Endothelial cell of umbilical vein (primary cell): Measurements from ENCODE around the gene XRN2. TPM values are rescaled to one million over a fixed set of nuclear protein-coding genes. Genes with fewer than 3 reads are reported as not detected.

Source experiments
- BruUV-seq: library from RNA; stranded (reverse); fragments of 400-500 nt; replicated peaks from 2 replicates; lab custom pipeline; 2021; lab: Mats Ljungman, UMichigan
- CTCF ChIA-PET: fragments of 300-600, 350-600 bp; sonication (Branson Sonifier 250); formaldehyde crosslinking; loops from one replicate; lab custom pipeline; 2021; ENCODE audit warnings: antibody characterized with exemption, inconsistent platforms; lab: Charles Lee
- POLR2A ChIA-PET: fragments of 300-600, 350-600 bp; sonication (Branson Sonifier 250); formaldehyde crosslinking; loops from one replicate; lab custom pipeline; 2021; ENCODE audit warnings: antibody characterized with exemption, inconsistent platforms; lab: Charles Lee
- DNase-seq: peaks from one replicate; pipeline ENCODE4 v3.0.0-alpha.2; 2011; ENCODE audit warnings: low read depth, low spot score
- FAIRE-seq: peaks from 2 replicates; lab custom pipeline; 2011; peaks lifted over from hg19 to GRCh38; lab: Jason Lieb, UNC
- H2AFZ ChIP-seq: 2 replicates; pipeline ENCODE4 v1.6.0; 2012; ENCODE audit warnings: low read depth, low read length, control low read depth, inconsistent platforms
- H3K27ac ChIP-seq: 2 replicates; pipeline ENCODE4 v1.5.1; 2011; ENCODE audit warnings: low read depth, mild to moderate bottlenecking, control low read depth, low read length, moderate library complexity; ENCODE audit not compliant: insufficient read depth
- H3K27me3 ChIP-seq, 2 experiments: 2 replicates each; pipeline versions ENCODE4 v1.6.0 to v1.6.1; 2011; ENCODE audit warnings: low read length in 2 of 2, mixed read lengths in 1 of 2; ENCODE audit not compliant: control insufficient read depth in 2 of 2, insufficient read depth in 2 of 2
- H3K36me3 ChIP-seq, 2 experiments: 2 replicates in 1 of 2; 3 replicates in 1 of 2; pipeline ENCODE4 v1.5.1; 2011; ENCODE audit warnings: low read length in 2 of 2, mild to moderate bottlenecking in 1 of 2, moderate library complexity in 1 of 2; ENCODE audit not compliant: control insufficient read depth in 2 of 2, insufficient read depth in 2 of 2; ENCODE audit errors: extremely low read depth in 1 of 2
- H3K4me1 ChIP-seq: 3 replicates; pipeline ENCODE4 v1.5.1; 2011; ENCODE audit warnings: mild to moderate bottlenecking, low read length; ENCODE audit not compliant: control insufficient read depth, insufficient read depth; ENCODE audit errors: extremely low read depth
- H3K4me2 ChIP-seq: 2 replicates; pipeline ENCODE4 v1.6.1; 2011; ENCODE audit warnings: low read length, control low read depth, mixed read lengths; ENCODE audit not compliant: insufficient read depth
- H3K4me3 ChIP-seq, 3 experiments: fragments of 200-600 bp in 1 of 3; sonication (generic), shearing (Covaris generic) in 1 of 3; replicated peaks in 1 of 3; 2 replicates each; pipeline ENCODE4 v1.5.1; 2011 to 2016; ENCODE audit warnings: control low read depth in 3 of 3, low read length in 3 of 3, mild to moderate bottlenecking in 2 of 3, inconsistent platforms in 1 of 3, low read depth in 1 of 3, moderate library complexity in 1 of 3; ENCODE audit not compliant: insufficient read depth in 1 of 3
- H3K79me2 ChIP-seq: 2 replicates; pipeline ENCODE4 v1.6.0; 2012; ENCODE audit warnings: low read length, inconsistent platforms; ENCODE audit not compliant: control insufficient read depth, insufficient read depth
- H3K9ac ChIP-seq: replicated peaks from 2 replicates; pipeline ENCODE3; 2011; ENCODE audit warnings: low read length, control low read depth; ENCODE audit not compliant: insufficient read depth; ENCODE audit errors: extremely low read depth
- H3K9me1 ChIP-seq: replicated peaks from 3 replicates; pipeline ENCODE4 v1.6.0; 2011; ENCODE audit warnings: mild to moderate bottlenecking, low read length; ENCODE audit not compliant: control insufficient read depth, insufficient read depth; ENCODE audit errors: extremely low read depth
- H3K9me3 ChIP-seq: replicated peaks from 2 replicates; pipeline ENCODE4 v1.5.1; 2012; ENCODE audit warnings: low read length, inconsistent platforms; ENCODE audit not compliant: control insufficient read depth, insufficient read depth
- H4K20me1 ChIP-seq: replicated peaks from 2 replicates; pipeline ENCODE3; 2011; ENCODE audit warnings: mild to moderate bottlenecking, low read length; ENCODE audit not compliant: control insufficient read depth, insufficient read depth; ENCODE audit errors: extremely low read depth
- EZH2 ChIP-seq: IDR thresholded peaks from 2 replicates; pipeline ENCODE4 v1.6.1; 2012; ENCODE audit warnings: borderline replicate concordance, low read depth, mild to moderate bottlenecking, moderate library complexity, low read length, inconsistent platforms; ENCODE audit not compliant: severe bottlenecking
- JUN ChIP-seq: IDR thresholded peaks from 2 replicates; pipeline ENCODE4 v1.6.1; 2011; ENCODE audit warnings: borderline replicate concordance, low read depth; ENCODE audit not compliant: insufficient read length, insufficient read depth
- dilution Hi-C: fragments of 300-500 bp; cut with MboI; formaldehyde crosslinking; loops from one replicate; pipeline ENCODE4 v1.15.0; 2019; ENCODE audit warnings: low sequenced_read_pairs; ENCODE audit not compliant: extremely low pct_ligation_motif_present
- intact Hi-C: fragments of 100-400 bp; cut with micrococcal nuclease; formaldehyde crosslinking; loops from one replicate; pipeline ENCODE4 v1.10.0; 2022
- polyA plus RNA-seq, 4 experiments: library from polyadenylated mRNA; depleted of rRNA in 3 of 4; stranded (reverse) in 3 of 4; unstranded in 1 of 4; fragments of >200 nt; gene quantifications; 2 replicates each; pipeline versions ENCODE4 v1.2.1 to v1.2.3, GENCODE V29; 2011 to 2012; ENCODE audit warnings: missing spikeins in 1 of 4
- total RNA-seq: library from RNA; stranded (reverse); gene quantifications from 2 replicates; pipeline ENCODE4 v1.2.3, GENCODE V29; 2021

Gene XRN2
- total and polyA plus RNA-seq, 2 donors (not counting 3 experiments of a cell fraction or from before 2014, with no cell fraction given) = 32.3 to 66.6 TPM

- intact Hi-C loops = loop anchor here (5.0 to 10.0 kb wide), 2 partner anchors 111 to 271 kb away; partner anchors contain the start of gene KIZ
- peak; percentile 100 for TF ChIP-seq EZH2
- no peak for TF ChIP-seq JUN
- Histone ChIP-seq H3K27ac (no peak overlapping the region), H3K4me2 (peak overlapping the region; percentile 3), H3K4me3 (no peak overlapping the region), H3K9ac (no peak overlapping the region), H3K9me1 (no peaks in the 10 kb centered on the region), H2AFZ (peak overlapping the region; percentile 6), H3K9me3 (no peaks in the 10 kb centered on the region), H3K79me2 (no peaks in the 10 kb centered on the region), H3K27me3 (peaks cover 70 to 100% of the 10 kb centered on the region in 2 experiments), H3K4me1 (peaks cover 7% of the 10 kb centered on the region), H3K36me3 (no peaks in the 10 kb centered on the region), H4K20me1 (peaks cover 2% of the 10 kb centered on the region)
- dilution Hi-C loops = no loop called here
- no TSS peak for BruUV-seq
- ChIA-PET CTCF (interaction anchor here (1.4 kb wide), 1 partner anchor 160 kb away, joined by 9 read pairs; no protein-coding TSS in a partner anchor), POLR2A (interaction anchor here (1.2 kb wide), 1 partner anchor 10 kb away, joined by 3 read pairs; no protein-coding TSS in a partner anchor)
- FAIRE-seq (no peak), DNase-seq (peak; percentile 32)
Measured at GRCh38 chr20:21395666-21396598, 92.8 kb downstream of the XRN2 start.

GRCh38 chr20:21396599-21397340 is 93.6 kb downstream of the XRN2 start:
- peak overlapping the region; percentile 3 for H3K4me2 ChIP-seq
- H2AFZ ChIP-seq = peak overlapping the region; percentile 36
- intact Hi-C loops (loop anchor here (5.0 to 10.0 kb wide), 2 partner anchors 111 to 272 kb away; partner anchors contain the start of gene KIZ), dilution Hi-C loops (no loop called here)
- CTCF ChIA-PET = no interaction called here
- H3K4me1 ChIP-seq = peaks cover 7% of the 10 kb centered on the region
- FAIRE-seq (no peak), DNase-seq (no peak)
- TF ChIP-seq EZH2 (peak; percentile 96), JUN (no peak)
- POLR2A ChIA-PET = interaction anchor here (1.2 kb wide), 1 partner anchor 9 kb away, joined by 3 read pairs; no protein-coding TSS in a partner anchor
- peaks cover 2% of the 10 kb centered on the region for H4K20me1 ChIP-seq
- no TSS peak for BruUV-seq
- no peaks in the 10 kb centered on the region for H3K36me3 ChIP-seq
- no peak overlapping the region for H3K27ac ChIP-seq
- H3K27me3 ChIP-seq = peaks cover 67 to 100% of the 10 kb centered on the region in 2 experiments
- no peaks in the 10 kb centered on the region for H3K9me1 ChIP-seq
- H3K4me3 ChIP-seq = no peak overlapping the region
- H3K9ac ChIP-seq = no peak overlapping the region
- H3K9me3 ChIP-seq = no peaks in the 10 kb centered on the region
- no peaks in the 10 kb centered on the region for H3K79me2 ChIP-seq
